Gastroesophageal sphincter (tissue), 3 donors: ENCODE results near the gene VLDLR.
A peak's percentile ranks its signal among the peaks of the same experiment; 100 is the strongest.

Source experiments
- CTCF ChIP-seq, 4 experiments: fragments of 200-600 bp in 2 of 4; fragments of 450-650 bp in 2 of 4; sonication (generic) in 1 of 4; IDR thresholded peaks; one replicate each; pipeline ENCODE4 v1.5.1; 2017 to 2019; ENCODE audit warnings: antibody characterized with exemption in 4 of 4, mild to moderate bottlenecking in 2 of 4, moderate library complexity in 2 of 4
- EP300 ChIP-seq: sonication (generic); formaldehyde crosslinking; IDR thresholded peaks from one replicate; pipeline ENCODE4 v1.6.1; 2017; ENCODE audit warnings: antibody characterized with exemption, mild to moderate bottlenecking
- POLR2AphosphoS5 ChIP-seq: sonication (generic); formaldehyde crosslinking; IDR thresholded peaks from one replicate; pipeline ENCODE4 v1.6.1; 2017; ENCODE audit warnings: antibody characterized with exemption

GRCh38 chr9:2655411-2655901, 33.9 kb downstream of the VLDLR start:
- TF ChIP-seq CTCF (IDR thresholded peaks at IDR 0.05) (no peak), POLR2AphosphoS5 (peak; percentile 32), EP300 (no peak)
